ENCODE data around the gene NUDT16L1. TPM values are rescaled to one million over a fixed set of nuclear protein-coding genes. Genes with fewer than 3 reads are reported as not detected.

The NUDT16L1 gene
- total and polyA plus RNA-seq, 2 of the 13 experiments (the other 11 are each of a cell fraction or from before 2014, with no cell fraction given), result 28.0 to 40.5 TPM

- Histone ChIP-seq H3K4me3 (replicated peaks in 1 of 3; ENCODE audit: insufficient read depth in 1 of 3, low read depth in 2 of 3, low read length in 3 of 3) (no peak overlapping the region), H3K79me2 (ENCODE audit: insufficient read depth, low read length) (no peaks in the 10 kb centered on the region), H4K20me1 (ENCODE audit: insufficient read depth, low read length) (no peaks in the 10 kb centered on the region), H3K4me2 (ENCODE audit: low read depth, low read length) (no peak overlapping the region), H3K36me3 (replicated peaks in 1 of 2; ENCODE audit: control insufficient read depth in 1 of 2, insufficient read depth in 2 of 2, low read length in 2 of 2) (peaks cover 35 to 66% of the 10 kb centered on the region in 2 experiments), H3K4me1 (ENCODE audit: insufficient read depth, low read length) (peaks cover 34% of the 10 kb centered on the region), H3K27me3 (ENCODE audit: control insufficient read depth in 1 of 2, insufficient read depth in 2 of 2, low read length in 2 of 2) (no peaks in the 10 kb centered on the region), H3K9ac (ENCODE audit: insufficient read depth, low read depth, low read length) (no peak overlapping the region), H3K27ac (ENCODE audit: extremely low read length, insufficient read depth, low read length) (no peak overlapping the region), H2AFZ (ENCODE audit: low read length) (no peak overlapping the region), H3K9me3 (ENCODE audit: low read length) (no peaks in the 10 kb centered on the region)
- FAIRE-seq (no peak), ATAC-seq (no peak), DNase-seq (ENCODE audit: low spot score) (no peak)
- in situ Hi-C loops (cut with HindIII; ENCODE audit: extremely low pct_ligation_motif_present, low pct_unique_long_range_greater_than_20kb), result no loop called here
- TF ChIP-seq ZNF280B (CRISPR knock-in tag; IDR thresholded peaks at IDR 0.05; ENCODE audit: borderline replicate concordance) (no peak), ZNF691 (CRISPR knock-in tag; IDR thresholded peaks at IDR 0.05; ENCODE audit: borderline replicate concordance, low read depth) (no peak)
- BruUV-seq (replicated peaks), result no TSS peak
- intact Hi-C loops (cut with micrococcal nuclease; ENCODE audit: unreplicated experiment), result no loop called here
- CTCF ChIA-PET (ENCODE audit: low intra/inter-chr PET ratio, low total read pairs), result no interaction called here
- POLR2A ChIA-PET, result no interaction called here
- 94% methylated on average over 8 of the region's 13 CpGs for WGBS (ENCODE audit: low lambda C conversion rate)
Observed at GRCh38 chr16:4700380-4700996, 7.1 kb downstream of the NUDT16L1 start.

- no peaks in the 10 kb centered on the region for H3K9me3 ChIP-seq (ENCODE audit: low read length)
- POLR2A ChIA-PET, result interaction anchor here (1.6 kb wide), 1 partner anchor 8 kb away, joined by 8 read pairs; the partner anchor contains the start of gene NUDT16L1
- H3K36me3 ChIP-seq (replicated peaks in 1 of 2; ENCODE audit: control insufficient read depth in 1 of 2, insufficient read depth in 2 of 2, low read length in 2 of 2), result peaks cover 30 to 61% of the 10 kb centered on the region in 2 experiments
- 90% methylated on average over 11 of the region's 33 CpGs for WGBS (ENCODE audit: low lambda C conversion rate)
- no peak overlapping the region for H3K4me2 ChIP-seq (ENCODE audit: low read depth, low read length)
- H2AFZ ChIP-seq (ENCODE audit: low read length), result no peak overlapping the region
- CTCF ChIA-PET (ENCODE audit: low intra/inter-chr PET ratio, low total read pairs), result no interaction called here
- peaks cover 34% of the 10 kb centered on the region for H3K4me1 ChIP-seq (ENCODE audit: insufficient read depth, low read length)
- H4K20me1 ChIP-seq (ENCODE audit: insufficient read depth, low read length), result no peaks in the 10 kb centered on the region
- ATAC-seq, result no peak
- H3K27ac ChIP-seq (ENCODE audit: extremely low read length, insufficient read depth, low read length), result no peak overlapping the region
- no TSS peak for BruUV-seq (replicated peaks)
- no peak overlapping the region for H3K9ac ChIP-seq (ENCODE audit: insufficient read depth, low read depth, low read length)
- TF ChIP-seq TBX3 (IDR thresholded peaks at IDR 0.05; ENCODE audit: borderline replicate concordance), result no peak
- no peak for TF ChIP-seq ETV6 (CRISPR knock-in tag; conservative IDR thresholded peaks at IDR 0.05)
- TF ChIP-seq HOXA3 (CRISPR knock-in tag; IDR thresholded peaks at IDR 0.05), result no peak
- no peak for TF ChIP-seq SSRP1 (CRISPR knock-in tag; IDR thresholded peaks at IDR 0.05)
- no peak for TF ChIP-seq ZNF230 (CRISPR knock-in tag; IDR thresholded peaks at IDR 0.05)
- no peak for TF ChIP-seq HES4 (CRISPR knock-in tag; IDR thresholded peaks at IDR 0.05; ENCODE audit: borderline replicate concordance)
- no peak for TF ChIP-seq YEATS2 (CRISPR knock-in tag; IDR thresholded peaks at IDR 0.05; ENCODE audit: borderline replicate concordance)
- TF ChIP-seq DMTF1 (CRISPR knock-in tag; IDR thresholded peaks at IDR 0.05), result no peak
- TF ChIP-seq NR2F1 (CRISPR knock-in tag; IDR thresholded peaks at IDR 0.05), result no peak
- no peaks in the 10 kb centered on the region for H3K79me2 ChIP-seq (ENCODE audit: insufficient read depth, low read length)
- DNase-seq (ENCODE audit: low spot score), result no peak
- intact Hi-C loops (cut with micrococcal nuclease; ENCODE audit: unreplicated experiment) (no loop called here), in situ Hi-C loops (cut with HindIII; ENCODE audit: extremely low pct_ligation_motif_present, low pct_unique_long_range_greater_than_20kb) (no loop called here)
- no peaks in the 10 kb centered on the region for H3K27me3 ChIP-seq (ENCODE audit: control insufficient read depth in 1 of 2, insufficient read depth in 2 of 2, low read length in 2 of 2)
- FAIRE-seq, result no peak
- no peak overlapping the region for H3K4me3 ChIP-seq (replicated peaks in 1 of 3; ENCODE audit: insufficient read depth in 1 of 3, low read depth in 2 of 3, low read length in 3 of 3)
Observed at GRCh38 chr16:4700997-4701743, 7.8 kb downstream of the NUDT16L1 start.

Measured in HepG2 (cell line).